ENCODE measurements around the gene NOS2. TPM values are rescaled to one million over a fixed set of nuclear protein-coding genes. Genes with fewer than 3 reads are reported as not detected.
"Not testable (repeated sequence)": the region's sequence is repeated elsewhere in the genome, so short reads cannot be mapped to it uniquely, and the experiment has no call there.

NOS2 gene
- total and polyA plus RNA-seq, 10 donors: 0.02 to 0.69 (median 0.13) TPM; not detected in 1

- no peak overlapping the region for H3K27ac ChIP-seq
- H3K4me3 ChIP-seq: no peak overlapping the region
- TF ChIP-seq CTCF (IDR thresholded peaks at IDR 0.05 in 8 of 11, conservative IDR thresholded peaks at IDR 0.05 in 3 of 11) (no peak), POLR2A (IDR thresholded peaks at IDR 0.05) (no peak), POLR2AphosphoS5 (IDR thresholded peaks at IDR 0.05) (no peak)
- H3K27me3 ChIP-seq (replicated peaks in 1 of 7): no peaks in the 10 kb centered on the region
- H3K36me3 ChIP-seq: no peaks in the 10 kb centered on the region
- DNase-seq: no peak
- H3K4me1 ChIP-seq: no peaks in the 10 kb centered on the region
- intact Hi-C loops (cut with DNase I; ENCODE audit: low total_unique reads): no loop called here
- H3K9me3 ChIP-seq: peaks cover 0 to 6% (median 0%) of the 10 kb centered on the region in 8 donors
Measured at GRCh38 chr17:27836651-27837050, 36.3 kb upstream of the NOS2 start.

- intact Hi-C loops (cut with DNase I; ENCODE audit: low total_unique reads): no loop called here
- no peak for TF ChIP-seq POLR2A (IDR thresholded peaks at IDR 0.05)
- no peak for TF ChIP-seq CTCF (IDR thresholded peaks at IDR 0.05 in 8 of 11, conservative IDR thresholded peaks at IDR 0.05 in 3 of 11)
- no peak for TF ChIP-seq POLR2AphosphoS5 (IDR thresholded peaks at IDR 0.05)
- WGBS, 5 donors: 90 to 95% (median 94%) methylated on average over 3 of the region's 3 CpGs
Measured at GRCh38 chr17:27834571-27834970, 34.2 kb upstream of the NOS2 start.

GRCh38 chr17:27832831-27833230, 32.5 kb upstream of the NOS2 start:
- Histone ChIP-seq H3K27me3 (replicated peaks in 1 of 7) (no peaks in the 10 kb centered on the region), H3K9me3 (peaks cover 0 to 6% (median 0%) of the 10 kb centered on the region in 8 donors), H3K4me1 (no peaks in the 10 kb centered on the region), H3K4me3 (no peak overlapping the region), H3K27ac (no peak overlapping the region), H3K36me3 (no peaks in the 10 kb centered on the region)
- DNase-seq: no peak
- intact Hi-C loops (cut with DNase I; ENCODE audit: low total_unique reads): no loop called here
- TF ChIP-seq POLR2AphosphoS5 (IDR thresholded peaks at IDR 0.05): no peak
- no peak for TF ChIP-seq POLR2A (IDR thresholded peaks at IDR 0.05)
- TF ChIP-seq CTCF (IDR thresholded peaks at IDR 0.05 in 8 of 11, conservative IDR thresholded peaks at IDR 0.05 in 3 of 11): no peak

More at GRCh38 chr17:27834571-27834970, 34.2 kb upstream of the NOS2 start:
- H3K4me1 ChIP-seq: no peaks in the 10 kb centered on the region
- H3K9me3 ChIP-seq: peaks cover 0 to 6% (median 0%) of the 10 kb centered on the region in 8 donors
- H3K4me3 ChIP-seq: no peak overlapping the region
- DNase-seq: no peak
- H3K27ac ChIP-seq: no peak overlapping the region
- H3K27me3 ChIP-seq (replicated peaks in 1 of 7): no peaks in the 10 kb centered on the region
- H3K36me3 ChIP-seq: no peaks in the 10 kb centered on the region

- H3K4me1 ChIP-seq; H3K27me3 ChIP-seq (replicated peaks in 1 of 7); H3K36me3 ChIP-seq; H3K9me3 ChIP-seq; DNase-seq; intact Hi-C loops (cut with DNase I; ENCODE audit: low total_unique reads); H3K4me3 ChIP-seq; H3K27ac ChIP-seq: not testable (repeated sequence)
- WGBS, 5 donors: 50 to 64% (median 57%) methylated on average over 1 of the region's 1 CpG; no CpG with 5 or more reads in 1 of the 5 donors
Measured at GRCh38 chr17:27829888-27830287, 29.6 kb upstream of the NOS2 start.

GRCh38 chr17:27829143-27829711, 28.9 kb upstream of the NOS2 start:
- H3K36me3 ChIP-seq; intact Hi-C loops (cut with DNase I; ENCODE audit: low total_unique reads); H3K27me3 ChIP-seq (replicated peaks in 1 of 7); H3K4me1 ChIP-seq; DNase-seq; H3K9me3 ChIP-seq; H3K27ac ChIP-seq; H3K4me3 ChIP-seq: not testable (repeated sequence)
- no CpG with 5 or more reads among the region's 2 CpGs for WGBS, 5 donors

Measured in spleen (tissue), 11 donors.